Measurements from ENCODE around the gene EFNA5.

DNA sequence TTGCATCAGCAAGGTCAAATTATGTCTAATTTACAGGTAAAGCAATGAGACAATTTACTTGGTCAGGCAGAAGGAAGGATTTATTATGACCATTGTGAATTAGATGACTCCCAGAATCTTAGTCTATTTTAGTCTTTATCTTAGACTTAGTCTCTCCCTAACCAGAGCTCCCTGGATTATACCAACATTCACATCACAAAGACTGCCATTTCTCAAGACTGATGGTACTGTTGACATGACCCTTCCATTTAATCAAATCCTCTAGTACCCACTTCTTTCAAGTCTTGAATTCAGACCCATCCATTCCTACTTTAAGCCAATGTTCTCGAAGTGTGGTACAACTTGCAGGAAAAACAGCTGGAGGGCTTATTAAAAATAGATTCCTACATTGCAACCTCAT, 257.0 kb downstream of the EFNA5 start:
- TF ChIP-seq, protein P1, sequence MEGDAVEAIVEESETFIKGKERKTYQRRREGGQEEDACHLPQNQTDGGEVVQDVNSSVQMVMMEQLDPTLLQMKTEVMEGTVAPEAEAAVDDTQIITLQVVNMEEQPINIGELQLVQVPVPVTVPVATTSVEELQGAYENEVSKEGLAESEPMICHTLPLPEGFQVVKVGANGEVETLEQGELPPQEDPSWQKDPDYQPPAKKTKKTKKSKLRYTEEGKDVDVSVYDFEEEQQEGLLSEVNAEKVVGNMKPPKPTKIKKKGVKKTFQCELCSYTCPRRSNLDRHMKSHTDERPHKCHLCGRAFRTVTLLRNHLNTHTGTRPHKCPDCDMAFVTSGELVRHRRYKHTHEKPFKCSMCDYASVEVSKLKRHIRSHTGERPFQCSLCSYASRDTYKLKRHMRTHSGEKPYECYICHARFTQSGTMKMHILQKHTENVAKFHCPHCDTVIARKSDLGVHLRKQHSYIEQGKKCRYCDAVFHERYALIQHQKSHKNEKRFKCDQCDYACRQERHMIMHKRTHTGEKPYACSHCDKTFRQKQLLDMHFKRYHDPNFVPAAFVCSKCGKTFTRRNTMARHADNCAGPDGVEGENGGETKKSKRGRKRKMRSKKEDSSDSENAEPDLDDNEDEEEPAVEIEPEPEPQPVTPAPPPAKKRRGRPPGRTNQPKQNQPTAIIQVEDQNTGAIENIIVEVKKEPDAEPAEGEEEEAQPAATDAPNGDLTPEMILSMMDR (IDR thresholded peaks at IDR 0.05; ENCODE audit: borderline replicate concordance, extremely low read depth, low read length, poor library complexity, severe bottlenecking) = no peak
- no peak for TF ChIP-seq EZH2 (IDR thresholded peaks at IDR 0.05; ENCODE audit: borderline replicate concordance, low read depth, low read length, severe bottlenecking)

Data from DND-41 (cell line).